ENCODE data around the gene HBZ.
"Not testable (repeated sequence)": the region's sequence is repeated elsewhere in the genome, so short reads cannot be mapped to it uniquely, and the experiment has no call there.

HBZ gene

DNA sequence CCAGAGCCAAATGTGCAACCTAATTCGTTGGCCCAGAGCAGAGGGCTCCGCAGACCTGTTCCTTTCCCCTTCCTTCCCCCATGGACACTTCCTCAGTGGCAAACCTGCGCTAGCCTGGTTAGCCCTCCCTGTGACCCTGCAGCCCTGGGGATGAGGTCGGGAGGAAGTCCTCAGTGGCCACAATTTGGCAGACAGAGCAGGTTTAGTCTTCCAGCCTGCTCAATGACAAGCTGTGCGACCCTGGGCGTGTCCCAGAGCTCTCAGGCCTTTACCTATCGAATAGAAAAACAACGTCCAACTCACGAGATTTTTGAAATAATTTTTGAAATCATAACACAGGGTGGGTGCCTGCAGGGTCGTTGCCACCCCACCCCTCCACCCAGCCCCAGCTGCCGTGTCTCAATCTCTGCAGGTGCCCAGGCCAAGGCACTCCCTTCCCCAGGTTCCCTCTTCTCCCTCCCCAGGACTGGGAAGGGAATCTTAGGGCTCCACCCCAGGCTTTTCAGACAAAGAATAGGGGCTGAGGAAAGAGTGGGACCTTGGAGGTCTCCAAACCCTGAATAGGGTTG lies 14.8 kb downstream of the HBZ start:
- Mint-ChIP-seq H3K4me3 (peak overlapping the region; percentile 10), H3K36me3 (no peaks in the 10 kb centered on the region), H3K27ac (no peak overlapping the region), H3K9me3 (no peaks in the 10 kb centered on the region), H3K4me1 (peaks cover 17% of the 10 kb centered on the region)
- no peak for DNase-seq (ENCODE audit: low spot score in 2 of 2)
- no peak for ATAC-seq

DNA sequence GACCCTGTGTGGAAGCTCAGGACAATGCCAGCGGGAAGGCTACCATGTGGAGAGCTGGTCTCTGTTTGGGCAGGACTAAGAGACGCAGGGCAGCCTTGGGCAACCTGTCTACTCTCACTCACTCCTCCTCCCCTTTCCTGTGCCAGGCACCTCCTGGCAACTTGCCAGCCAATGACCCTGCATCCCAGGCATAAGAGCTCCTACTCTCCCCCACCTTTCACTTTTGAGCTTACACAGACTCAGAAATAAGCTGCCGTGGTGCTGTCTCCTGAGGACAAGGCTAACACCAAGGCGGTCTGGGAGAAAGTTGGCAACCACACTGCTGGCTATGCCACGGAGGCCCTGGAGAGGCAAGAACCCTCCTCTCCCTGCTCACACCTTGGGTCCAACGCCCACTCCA lies 16.0 kb downstream of the HBZ start:
- Mint-ChIP-seq H3K4me1 (peaks cover 17% of the 10 kb centered on the region), H3K27ac (no peak overlapping the region), H3K36me3 (no peaks in the 10 kb centered on the region), H3K4me3 (no peak overlapping the region), H3K9me3 (no peaks in the 10 kb centered on the region)
- ATAC-seq: no peak
- no peak for DNase-seq (ENCODE audit: low spot score in 2 of 2)

- H3K4me1 Mint-ChIP-seq: peaks cover 17% of the 10 kb centered on the region
- H3K27ac Mint-ChIP-seq: no peak overlapping the region
- no peak for ATAC-seq
- no peak for DNase-seq (ENCODE audit: low spot score in 2 of 2)
- H3K4me3 Mint-ChIP-seq: no peak overlapping the region
- H3K36me3 Mint-ChIP-seq: no peaks in the 10 kb centered on the region
- no peaks in the 10 kb centered on the region for H3K9me3 Mint-ChIP-seq
Measured at GRCh38 chr16:169014-169413, 16.6 kb downstream of the HBZ start.

GRCh38 chr16:170088-170507 lies 17.7 kb downstream of the HBZ start:
- peaks cover 22% of the 10 kb centered on the region for H3K4me1 Mint-ChIP-seq
- not testable (repeated sequence) for H3K9me3 Mint-ChIP-seq; DNase-seq (ENCODE audit: low spot score in 2 of 2); H3K27ac Mint-ChIP-seq; ATAC-seq; H3K36me3 Mint-ChIP-seq; H3K4me3 Mint-ChIP-seq

DNA sequence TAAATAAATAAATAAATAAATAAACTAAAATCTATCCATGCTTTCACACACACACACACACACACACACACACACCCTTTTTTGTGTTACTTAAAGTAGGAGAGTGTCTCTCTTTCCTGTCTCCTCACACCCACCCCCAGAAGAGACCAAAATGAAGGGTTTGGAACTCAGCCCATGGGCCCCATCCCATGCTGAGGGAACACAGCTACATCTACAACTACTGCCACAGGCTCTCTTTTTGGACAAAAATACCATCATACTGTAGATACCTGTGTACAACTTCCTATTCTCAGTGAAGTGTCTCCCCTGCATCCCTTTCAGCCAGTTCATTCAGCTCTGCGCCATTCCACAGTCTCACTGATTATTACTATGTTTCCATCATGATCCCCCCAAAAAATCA lies 18.3 kb downstream of the HBZ start:
- H3K9me3 Mint-ChIP-seq: no peaks in the 10 kb centered on the region
- H3K36me3 Mint-ChIP-seq: no peaks in the 10 kb centered on the region
- no peak overlapping the region for H3K27ac Mint-ChIP-seq
- ATAC-seq: no peak
- DNase-seq (ENCODE audit: low spot score in 2 of 2): no peak
- H3K4me1 Mint-ChIP-seq: peaks cover 17% of the 10 kb centered on the region
- H3K4me3 Mint-ChIP-seq: no peak overlapping the region

- H3K9me3 Mint-ChIP-seq; DNase-seq (ENCODE audit: low spot score in 2 of 2); H3K27ac Mint-ChIP-seq; H3K36me3 Mint-ChIP-seq; H3K4me3 Mint-ChIP-seq: not testable (repeated sequence)
- H3K4me1 Mint-ChIP-seq: peaks cover 10% of the 10 kb centered on the region
- peak; percentile 42 for ATAC-seq
Measured at GRCh38 chr16:172374-172941, 20.0 kb downstream of the HBZ start, which contains the start of gene HBA2. Gene HBA2 (plus strand): TSS chr16:172876. CDS start chr16:172913, 37 bp downstream.

DNA sequence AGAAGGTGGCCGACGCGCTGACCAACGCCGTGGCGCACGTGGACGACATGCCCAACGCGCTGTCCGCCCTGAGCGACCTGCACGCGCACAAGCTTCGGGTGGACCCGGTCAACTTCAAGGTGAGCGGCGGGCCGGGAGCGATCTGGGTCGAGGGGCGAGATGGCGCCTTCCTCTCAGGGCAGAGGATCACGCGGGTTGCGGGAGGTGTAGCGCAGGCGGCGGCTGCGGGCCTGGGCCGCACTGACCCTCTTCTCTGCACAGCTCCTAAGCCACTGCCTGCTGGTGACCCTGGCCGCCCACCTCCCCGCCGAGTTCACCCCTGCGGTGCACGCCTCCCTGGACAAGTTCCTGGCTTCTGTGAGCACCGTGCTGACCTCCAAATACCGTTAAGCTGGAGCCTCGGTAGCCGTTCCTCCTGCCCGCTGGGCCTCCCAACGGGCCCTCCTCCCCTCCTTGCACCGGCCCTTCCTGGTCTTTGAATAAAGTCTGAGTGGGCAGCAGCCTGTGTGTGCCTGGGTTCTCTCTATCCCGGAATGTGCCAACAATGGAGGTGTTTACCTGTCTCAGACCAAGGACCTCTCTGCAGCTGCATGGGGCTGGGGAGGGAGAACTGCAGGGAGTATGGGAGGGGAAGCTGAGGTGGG lies 20.9 kb downstream of the HBZ start:
- H3K27ac Mint-ChIP-seq; H3K9me3 Mint-ChIP-seq; H3K36me3 Mint-ChIP-seq; H3K4me3 Mint-ChIP-seq; DNase-seq (ENCODE audit: low spot score in 2 of 2); ATAC-seq: not testable (repeated sequence)
- H3K4me1 Mint-ChIP-seq: peaks cover 10% of the 10 kb centered on the region

DNA sequence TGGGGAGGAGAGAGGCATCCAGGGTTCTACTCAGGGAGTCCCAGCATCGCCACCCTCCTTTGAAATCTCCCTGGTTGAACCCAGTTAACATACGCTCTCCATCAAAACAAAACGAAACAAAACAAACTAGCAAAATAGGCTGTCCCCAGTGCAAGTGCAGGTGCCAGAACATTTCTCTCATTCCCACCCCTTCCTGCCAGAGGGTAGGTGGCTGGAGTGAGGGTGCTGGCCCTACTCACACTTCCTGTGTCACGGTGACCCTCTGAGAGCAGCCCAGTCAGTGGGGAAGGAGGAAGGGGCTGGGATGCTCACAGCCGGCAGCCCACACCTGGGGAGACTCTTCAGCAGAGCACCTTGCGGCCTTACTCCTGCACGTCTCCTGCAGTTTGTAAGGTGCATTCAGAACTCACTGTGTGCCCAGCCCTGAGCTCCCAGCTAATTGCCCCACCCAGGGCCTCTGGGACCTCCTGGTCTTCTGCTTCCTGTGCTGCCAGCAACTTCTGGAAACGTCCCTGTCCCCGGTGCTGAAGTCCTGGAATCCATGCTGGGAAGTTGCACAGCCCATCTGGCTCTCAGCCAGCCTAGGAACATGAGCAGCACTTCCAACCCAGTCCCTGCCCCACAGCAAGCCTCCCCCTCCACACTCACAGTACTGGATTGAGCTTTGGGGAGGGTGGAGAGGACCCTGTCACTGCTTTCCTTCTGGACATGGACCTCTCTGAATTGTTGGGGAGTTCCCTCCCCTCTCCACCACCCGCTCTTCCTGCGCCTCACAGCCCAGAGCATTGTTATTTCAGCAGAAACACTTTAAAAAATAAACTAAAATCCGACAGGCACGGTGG lies 21.7 kb downstream of the HBZ start:
- not testable (repeated sequence) for ATAC-seq; H3K9me3 Mint-ChIP-seq; H3K36me3 Mint-ChIP-seq; DNase-seq (ENCODE audit: low spot score in 2 of 2); H3K27ac Mint-ChIP-seq; H3K4me3 Mint-ChIP-seq; H3K4me1 Mint-ChIP-seq

DNA sequence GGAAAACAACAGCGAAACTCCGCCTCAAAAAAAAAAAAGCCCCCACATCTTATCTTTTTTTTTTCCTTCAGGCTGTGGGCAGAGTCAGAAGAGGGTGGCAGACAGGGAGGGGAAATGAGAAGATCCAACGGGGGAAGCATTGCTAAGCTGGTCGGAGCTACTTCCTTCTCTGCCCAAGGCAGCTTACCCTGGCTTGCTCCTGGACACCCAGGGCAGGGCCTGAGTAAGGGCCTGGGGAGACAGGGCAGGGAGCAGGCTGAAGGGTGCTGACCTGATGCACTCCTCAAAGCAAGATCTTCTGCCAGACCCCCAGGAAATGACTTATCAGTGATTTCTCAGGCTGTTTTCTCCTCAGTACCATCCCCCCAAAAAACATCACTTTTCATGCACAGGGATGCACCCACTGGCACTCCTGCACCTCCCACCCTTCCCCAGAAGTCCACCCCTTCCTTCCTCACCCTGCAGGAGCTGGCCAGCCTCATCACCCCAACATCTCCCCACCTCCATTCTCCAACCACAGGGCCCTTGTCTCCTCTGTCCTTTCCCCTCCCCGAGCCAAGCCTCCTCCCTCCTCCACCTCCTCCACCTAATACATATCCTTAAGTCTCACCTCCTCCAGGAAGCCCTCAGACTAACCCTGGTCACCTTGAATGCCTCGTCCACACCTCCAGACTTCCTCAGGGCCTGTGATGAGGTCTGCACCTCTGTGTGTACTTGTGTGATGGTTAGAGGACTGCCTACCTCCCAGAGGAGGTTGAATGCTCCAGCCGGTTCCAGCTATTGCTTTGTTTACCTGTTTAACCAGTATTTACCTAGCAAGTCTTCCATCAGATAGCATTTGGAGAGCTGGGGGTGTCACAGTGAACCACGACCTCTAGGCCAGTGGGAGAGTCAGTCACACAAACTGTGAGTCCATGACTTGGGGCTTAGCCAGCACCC lies 22.8 kb downstream of the HBZ start:
- Mint-ChIP-seq H3K27ac (no peak overlapping the region), H3K4me3 (peak overlapping the region; percentile 8)

DNA sequence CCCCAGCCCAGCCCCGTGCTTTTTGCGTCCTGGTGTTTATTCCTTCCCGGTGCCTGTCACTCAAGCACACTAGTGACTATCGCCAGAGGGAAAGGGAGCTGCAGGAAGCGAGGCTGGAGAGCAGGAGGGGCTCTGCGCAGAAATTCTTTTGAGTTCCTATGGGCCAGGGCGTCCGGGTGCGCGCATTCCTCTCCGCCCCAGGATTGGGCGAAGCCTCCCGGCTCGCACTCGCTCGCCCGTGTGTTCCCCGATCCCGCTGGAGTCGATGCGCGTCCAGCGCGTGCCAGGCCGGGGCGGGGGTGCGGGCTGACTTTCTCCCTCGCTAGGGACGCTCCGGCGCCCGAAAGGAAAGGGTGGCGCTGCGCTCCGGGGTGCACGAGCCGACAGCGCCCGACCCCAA lies 23.6 kb downstream of the HBZ start:
- H3K4me1 Mint-ChIP-seq; DNase-seq (ENCODE audit: low spot score in 2 of 2); H3K27ac Mint-ChIP-seq; H3K36me3 Mint-ChIP-seq; H3K9me3 Mint-ChIP-seq; ATAC-seq: not testable (repeated sequence)
- H3K4me3 Mint-ChIP-seq: peak overlapping the region; percentile 8

More for the DNA sequence above, 22.8 kb downstream of the HBZ start:
- H3K9me3 Mint-ChIP-seq: no peaks in the 10 kb centered on the region
- peaks cover 5% of the 10 kb centered on the region for H3K4me1 Mint-ChIP-seq
- ATAC-seq (no peak), DNase-seq (ENCODE audit: low spot score in 2 of 2) (no peak)
- no peaks in the 10 kb centered on the region for H3K36me3 Mint-ChIP-seq

DNA sequence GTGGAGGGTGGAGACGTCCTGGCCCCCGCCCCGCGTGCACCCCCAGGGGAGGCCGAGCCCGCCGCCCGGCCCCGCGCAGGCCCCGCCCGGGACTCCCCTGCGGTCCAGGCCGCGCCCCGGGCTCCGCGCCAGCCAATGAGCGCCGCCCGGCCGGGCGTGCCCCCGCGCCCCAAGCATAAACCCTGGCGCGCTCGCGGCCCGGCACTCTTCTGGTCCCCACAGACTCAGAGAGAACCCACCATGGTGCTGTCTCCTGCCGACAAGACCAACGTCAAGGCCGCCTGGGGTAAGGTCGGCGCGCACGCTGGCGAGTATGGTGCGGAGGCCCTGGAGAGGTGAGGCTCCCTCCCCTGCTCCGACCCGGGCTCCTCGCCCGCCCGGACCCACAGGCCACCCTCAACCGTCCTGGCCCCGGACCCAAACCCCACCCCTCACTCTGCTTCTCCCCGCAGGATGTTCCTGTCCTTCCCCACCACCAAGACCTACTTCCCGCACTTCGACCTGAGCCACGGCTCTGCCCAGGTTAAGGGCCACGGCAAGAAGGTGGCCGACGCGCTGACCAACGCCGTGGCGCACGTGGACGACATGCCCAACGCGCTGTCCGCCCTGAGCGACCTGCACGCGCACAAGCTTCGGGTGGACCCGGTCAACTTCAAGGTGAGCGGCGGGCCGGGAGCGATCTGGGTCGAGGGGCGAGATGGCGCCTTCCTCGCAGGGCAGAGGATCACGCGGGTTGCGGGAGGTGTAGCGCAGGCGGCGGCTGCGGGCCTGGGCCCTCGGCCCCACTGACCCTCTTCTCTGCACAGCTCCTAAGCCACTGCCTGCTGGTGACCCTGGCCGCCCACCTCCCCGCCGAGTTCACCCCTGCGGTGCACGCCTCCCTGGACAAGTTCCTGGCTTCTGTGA lies 24.3 kb downstream of the HBZ start, which contains the start of gene HBA1:
TSS of gene HBA1 (plus strand) at position 204 of the 906 bp plus-strand sequence. CDS start at position 241, 37 bp downstream.
- not testable (repeated sequence) for H3K4me1 Mint-ChIP-seq; DNase-seq (ENCODE audit: low spot score in 2 of 2); H3K9me3 Mint-ChIP-seq; H3K36me3 Mint-ChIP-seq; H3K27ac Mint-ChIP-seq
- ATAC-seq: peak; percentile 48
- peak within 1 kb of the TSS; percentile 21 for H3K4me3 Mint-ChIP-seq

DNA sequence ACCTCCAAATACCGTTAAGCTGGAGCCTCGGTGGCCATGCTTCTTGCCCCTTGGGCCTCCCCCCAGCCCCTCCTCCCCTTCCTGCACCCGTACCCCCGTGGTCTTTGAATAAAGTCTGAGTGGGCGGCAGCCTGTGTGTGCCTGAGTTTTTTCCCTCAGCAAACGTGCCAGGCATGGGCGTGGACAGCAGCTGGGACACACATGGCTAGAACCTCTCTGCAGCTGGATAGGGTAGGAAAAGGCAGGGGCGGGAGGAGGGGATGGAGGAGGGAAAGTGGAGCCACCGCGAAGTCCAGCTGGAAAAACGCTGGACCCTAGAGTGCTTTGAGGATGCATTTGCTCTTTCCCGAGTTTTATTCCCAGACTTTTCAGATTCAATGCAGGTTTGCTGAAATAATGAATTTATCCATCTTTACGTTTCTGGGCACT lies 25.0 kb downstream of the HBZ start:
- H3K4me1 Mint-ChIP-seq: peaks cover 5% of the 10 kb centered on the region
- no peaks in the 10 kb centered on the region for H3K9me3 Mint-ChIP-seq
- peak overlapping the region; percentile 21 for H3K4me3 Mint-ChIP-seq
- no peaks in the 10 kb centered on the region for H3K36me3 Mint-ChIP-seq
- ATAC-seq: no peak
- DNase-seq (ENCODE audit: low spot score in 2 of 2): no peak
- H3K27ac Mint-ChIP-seq: no peak overlapping the region

DNA sequence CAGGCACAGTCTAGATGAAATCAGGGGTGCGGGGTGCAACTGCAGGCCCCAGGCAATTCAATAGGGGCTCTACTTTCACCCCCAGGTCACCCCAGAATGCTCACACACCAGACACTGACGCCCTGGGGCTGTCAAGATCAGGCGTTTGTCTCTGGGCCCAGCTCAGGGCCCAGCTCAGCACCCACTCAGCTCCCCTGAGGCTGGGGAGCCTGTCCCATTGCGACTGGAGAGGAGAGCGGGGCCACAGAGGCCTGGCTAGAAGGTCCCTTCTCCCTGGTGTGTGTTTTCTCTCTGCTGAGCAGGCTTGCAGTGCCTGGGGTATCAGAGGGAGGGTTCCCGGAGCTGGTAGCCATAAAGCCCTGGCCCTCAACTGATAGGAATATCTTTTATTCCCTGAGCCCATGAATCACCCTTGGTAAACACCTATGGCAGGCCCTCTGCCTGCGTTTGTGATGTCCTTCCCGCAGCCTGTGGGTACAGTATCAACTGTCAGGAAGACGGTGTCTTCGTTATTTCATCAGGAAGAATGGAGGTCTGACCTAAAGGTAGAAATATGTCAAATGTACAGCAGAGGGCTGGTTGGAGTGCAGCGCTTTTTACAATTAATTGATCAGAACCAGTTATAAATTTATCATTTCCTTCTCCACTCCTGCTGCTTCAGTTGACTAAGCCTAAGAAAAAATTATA lies 25.7 kb downstream of the HBZ start:
- DNase-seq (ENCODE audit: low spot score in 2 of 2) (no peak), ATAC-seq (no peak)
- no peaks in the 10 kb centered on the region for H3K9me3 Mint-ChIP-seq
- H3K4me1 Mint-ChIP-seq: peaks cover 5% of the 10 kb centered on the region
- peak overlapping the region; percentile 21 for H3K4me3 Mint-ChIP-seq
- H3K36me3 Mint-ChIP-seq: no peaks in the 10 kb centered on the region
- no peak overlapping the region for H3K27ac Mint-ChIP-seq
